ENCODE data around the gene PIGU.
"Not testable (repeated sequence)": the region's sequence is repeated elsewhere in the genome, so short reads cannot be mapped to it uniquely, and the experiment has no call there.

The PIGU gene

DNA sequence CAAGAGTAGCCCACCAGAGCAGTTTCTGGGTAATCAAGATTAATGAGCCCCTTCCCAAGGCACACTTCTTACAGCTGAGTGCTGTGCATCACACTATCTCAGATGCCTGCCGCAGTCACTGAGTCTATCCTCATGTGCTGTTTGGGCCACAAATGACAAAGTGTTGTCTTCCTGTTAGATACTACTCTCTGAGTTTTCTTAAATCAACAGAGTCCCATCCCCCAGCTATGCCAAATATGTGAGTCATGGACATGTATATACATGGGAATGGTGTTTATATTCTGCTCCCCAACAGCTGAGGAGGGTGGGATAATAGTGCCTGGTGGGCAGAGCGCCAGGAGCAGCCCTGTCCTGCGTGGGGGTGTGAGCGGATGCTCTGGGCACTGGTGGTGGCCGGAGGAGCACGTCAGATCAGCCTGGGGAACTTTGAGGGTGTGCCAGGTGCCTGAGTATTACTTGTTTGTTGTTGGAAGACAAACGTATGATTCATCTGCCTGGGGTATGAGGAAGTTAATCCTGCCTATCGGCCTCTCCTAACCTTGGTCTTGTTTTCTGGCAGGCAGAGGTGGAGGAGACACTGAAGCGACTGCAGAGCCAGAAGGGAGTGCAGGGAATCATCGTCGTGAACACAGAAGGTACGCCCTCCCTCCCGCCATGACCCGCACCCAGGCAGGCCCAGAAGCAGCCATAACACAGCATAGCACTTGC is 151.0 kb downstream of the PIGU start:
- in situ Hi-C loops (cut with MboI; ENCODE audit: low sequenced_read_pairs, unreplicated experiment): no loop called here
- DNase-seq (ENCODE audit: low spot score): no peak
- TF ChIP-seq, protein P1, sequence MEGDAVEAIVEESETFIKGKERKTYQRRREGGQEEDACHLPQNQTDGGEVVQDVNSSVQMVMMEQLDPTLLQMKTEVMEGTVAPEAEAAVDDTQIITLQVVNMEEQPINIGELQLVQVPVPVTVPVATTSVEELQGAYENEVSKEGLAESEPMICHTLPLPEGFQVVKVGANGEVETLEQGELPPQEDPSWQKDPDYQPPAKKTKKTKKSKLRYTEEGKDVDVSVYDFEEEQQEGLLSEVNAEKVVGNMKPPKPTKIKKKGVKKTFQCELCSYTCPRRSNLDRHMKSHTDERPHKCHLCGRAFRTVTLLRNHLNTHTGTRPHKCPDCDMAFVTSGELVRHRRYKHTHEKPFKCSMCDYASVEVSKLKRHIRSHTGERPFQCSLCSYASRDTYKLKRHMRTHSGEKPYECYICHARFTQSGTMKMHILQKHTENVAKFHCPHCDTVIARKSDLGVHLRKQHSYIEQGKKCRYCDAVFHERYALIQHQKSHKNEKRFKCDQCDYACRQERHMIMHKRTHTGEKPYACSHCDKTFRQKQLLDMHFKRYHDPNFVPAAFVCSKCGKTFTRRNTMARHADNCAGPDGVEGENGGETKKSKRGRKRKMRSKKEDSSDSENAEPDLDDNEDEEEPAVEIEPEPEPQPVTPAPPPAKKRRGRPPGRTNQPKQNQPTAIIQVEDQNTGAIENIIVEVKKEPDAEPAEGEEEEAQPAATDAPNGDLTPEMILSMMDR (IDR thresholded peaks at IDR 0.05; ENCODE audit: borderline replicate concordance, control extremely low read depth, extremely low read depth, insufficient read depth, missing control alignments): no peak

DNA sequence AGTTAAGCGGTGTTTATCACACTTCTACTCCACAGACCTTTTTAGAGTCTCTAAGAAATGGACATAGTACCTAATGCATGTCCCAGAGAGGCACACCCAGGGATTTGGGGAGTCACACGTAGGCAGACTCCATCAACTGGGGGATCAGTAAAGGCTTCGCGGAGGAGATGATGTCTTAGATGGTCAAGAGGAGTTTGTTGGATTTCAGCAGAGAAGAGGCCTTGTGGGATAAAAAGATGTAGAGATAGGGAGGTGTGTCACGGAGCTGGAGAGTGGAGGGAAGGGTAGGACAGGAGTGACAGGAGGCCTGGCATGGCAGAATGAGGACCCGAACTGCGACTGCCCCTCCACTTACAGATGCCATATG is 151.6 kb downstream of the PIGU start:
- TF ChIP-seq, protein P1 (IDR thresholded peaks at IDR 0.05; ENCODE audit: borderline replicate concordance, control extremely low read depth, extremely low read depth, insufficient read depth, missing control alignments): no peak
- in situ Hi-C loops (cut with MboI; ENCODE audit: low sequenced_read_pairs, unreplicated experiment): no loop called here
- DNase-seq (ENCODE audit: low spot score): no peak

DNA sequence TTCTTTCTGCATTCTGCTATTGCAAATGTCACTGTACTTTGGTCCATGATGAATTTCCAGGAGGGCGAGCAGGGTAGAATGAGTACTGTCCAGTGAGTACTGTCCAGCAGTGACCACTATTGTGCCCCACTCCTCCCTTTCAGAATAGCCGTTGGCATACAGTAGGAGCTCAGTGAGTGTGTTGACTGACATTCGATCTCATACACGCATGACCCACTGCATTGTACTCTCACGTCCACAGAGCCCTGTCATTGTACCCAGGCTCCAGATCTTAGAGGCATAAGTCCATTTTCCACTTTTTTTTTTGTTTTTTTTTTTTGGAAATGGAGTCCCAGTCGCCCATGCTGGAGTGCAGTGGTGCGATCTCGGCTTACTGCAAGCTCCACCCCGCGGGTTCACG is 152.5 kb downstream of the PIGU start:
- DNase-seq (ENCODE audit: low spot score): no peak
- TF ChIP-seq, protein P1 (IDR thresholded peaks at IDR 0.05; ENCODE audit: borderline replicate concordance, control extremely low read depth, extremely low read depth, insufficient read depth, missing control alignments): no peak
- in situ Hi-C loops (cut with MboI; ENCODE audit: low sequenced_read_pairs, unreplicated experiment): no loop called here

DNA sequence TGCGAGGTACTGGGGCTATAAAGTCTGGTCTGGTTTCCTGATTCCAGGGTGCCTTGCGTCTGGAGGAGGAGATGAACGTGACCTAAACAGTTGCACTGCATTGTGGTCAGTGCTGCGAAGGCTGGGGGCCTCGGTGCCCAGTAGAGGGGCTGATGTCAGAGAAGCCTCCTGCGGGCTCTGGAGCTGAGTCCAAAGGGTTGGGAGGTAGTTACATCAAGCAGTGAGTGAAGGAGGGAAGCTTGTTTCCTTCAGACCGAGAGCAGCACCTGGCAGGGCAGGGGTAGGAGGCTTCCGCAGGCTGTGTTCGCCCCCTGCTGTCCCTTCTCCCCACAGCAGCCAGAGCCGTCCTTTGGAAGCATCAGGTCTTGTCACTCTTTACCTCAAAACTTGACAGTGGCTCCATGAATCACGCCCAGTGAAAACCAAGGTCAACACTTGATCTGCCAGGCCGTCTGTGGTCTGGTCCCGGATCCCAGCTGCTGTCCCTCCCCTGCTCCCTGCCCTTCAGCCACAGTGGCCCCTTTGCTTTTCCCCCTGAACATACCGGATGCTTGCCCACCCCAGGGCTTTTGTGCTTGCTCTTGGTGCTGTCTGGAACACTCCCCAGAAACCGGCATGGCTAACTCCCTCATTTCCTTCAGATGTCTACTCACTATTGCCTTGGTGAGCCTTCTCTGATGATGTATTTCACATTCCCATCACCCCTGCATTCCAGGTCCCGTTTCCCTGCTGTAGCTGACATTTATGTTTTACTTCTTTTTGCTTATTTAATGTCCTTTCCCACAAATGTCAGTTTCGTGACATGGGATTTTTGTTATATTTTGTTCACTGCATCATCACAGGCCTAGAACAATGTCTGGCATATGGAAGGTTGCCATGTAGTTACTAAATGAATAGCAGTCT is 153.7 kb downstream of the PIGU start:
- TF ChIP-seq, protein P1 (IDR thresholded peaks at IDR 0.05; ENCODE audit: borderline replicate concordance, control extremely low read depth, extremely low read depth, insufficient read depth, missing control alignments): peak; percentile 39
- no peak for DNase-seq (ENCODE audit: low spot score)
- in situ Hi-C loops (cut with MboI; ENCODE audit: low sequenced_read_pairs, unreplicated experiment): no loop called here

DNA sequence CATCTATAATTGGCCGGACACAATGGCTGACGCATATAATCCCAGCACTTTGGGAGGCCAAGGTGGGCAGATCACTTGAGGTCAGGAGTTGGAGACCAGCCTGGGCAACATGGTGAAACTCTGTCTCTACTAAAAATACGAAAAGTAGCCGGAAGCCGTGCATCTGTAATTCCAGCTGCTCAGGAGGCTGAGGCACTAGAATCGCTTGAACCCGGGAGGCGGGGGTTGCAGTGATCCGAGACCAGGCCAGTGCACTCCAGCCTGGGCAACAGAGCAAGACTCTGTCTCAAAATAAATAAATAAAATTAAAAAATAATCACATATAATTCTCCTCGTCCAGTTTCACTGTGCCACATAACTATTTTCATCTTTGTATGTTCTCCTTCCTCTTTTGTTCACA is 157.1 kb downstream of the PIGU start:
- in situ Hi-C loops (cut with MboI; ENCODE audit: low sequenced_read_pairs, unreplicated experiment): loop anchor here (5.0 kb wide), 1 partner anchor 203 kb away; no protein-coding TSS in a partner anchor
- DNase-seq (ENCODE audit: low spot score): not testable (repeated sequence)

- DNase-seq (ENCODE audit: low spot score): not testable (repeated sequence)
- in situ Hi-C loops (cut with MboI; ENCODE audit: low sequenced_read_pairs, unreplicated experiment): loop anchor here (5.0 kb wide), 1 partner anchor 202 kb away; no protein-coding TSS in a partner anchor
These were observed 158.0 kb downstream of the PIGU start for GRCh38 chr20:34518863-34519262.

GRCh38 chr20:34517114-34517505 is 159.8 kb downstream of the PIGU start:
- in situ Hi-C loops (cut with MboI; ENCODE audit: low sequenced_read_pairs, unreplicated experiment): loop anchor here (5.0 kb wide), 1 partner anchor 200 kb away; no protein-coding TSS in a partner anchor
- no peak for DNase-seq (ENCODE audit: low spot score)

More at GRCh38 chr20:34517114-34517505, 159.8 kb downstream of the PIGU start:
- TF ChIP-seq, protein P1 (IDR thresholded peaks at IDR 0.05; ENCODE audit: borderline replicate concordance, control extremely low read depth, extremely low read depth, insufficient read depth, missing control alignments): no peak

Data from GM13976 (cell line).